PFSK-1 (cell line): ENCODE results near the gene SNX30.

Experiments
- FOXP2 ChIP-seq: optimal IDR thresholded peaks from 2 replicates; pipeline ENCODE3; 2011; ENCODE audit warnings: borderline replicate concordance, control low read depth, inconsistent platforms; ENCODE audit not compliant: insufficient read depth; ENCODE audit errors: extremely low read length, extremely low read depth
- POLR2AphosphoS5 ChIP-seq: IDR thresholded peaks from 2 replicates; pipeline ENCODE4 v1.6.1; 2012; ENCODE audit warnings: low read depth, mild to moderate bottlenecking, control low read depth, low read length, moderate library complexity
- REST ChIP-seq, 2 experiments: IDR thresholded peaks; 2 replicates each; pipeline versions ENCODE4 v1.6.1 to v1.8.0; 2011 to 2012; ENCODE audit warnings: low read depth in 2 of 2, low read length in 2 of 2, control low read depth in 1 of 2, inconsistent platforms in 1 of 2, mild to moderate bottlenecking in 1 of 2, moderate library complexity in 1 of 2; ENCODE audit not compliant: insufficient read depth in 1 of 2
- SIN3A ChIP-seq: IDR thresholded peaks from 2 replicates; pipeline ENCODE4 v1.6.1; 2012; ENCODE audit warnings: mild to moderate bottlenecking, low read length, moderate library complexity, borderline replicate concordance; ENCODE audit not compliant: insufficient read depth
- TAF1 ChIP-seq: IDR thresholded peaks from 2 replicates; pipeline ENCODE4 v1.6.1; 2012; ENCODE audit warnings: low read length, control low read depth, borderline replicate concordance; ENCODE audit not compliant: insufficient read depth

SNX30 gene

GRCh38 chr9:112789473-112789872, 38.9 kb downstream of the SNX30 start:
- no peak for TF ChIP-seq REST (IDR thresholded peaks at IDR 0.05; ENCODE audit: insufficient read depth in 1 of 2, low read depth in 2 of 2, low read length in 2 of 2)
- TF ChIP-seq FOXP2 = no peak
- TF ChIP-seq POLR2AphosphoS5 = no peak
- TF ChIP-seq SIN3A = no peak
- TF ChIP-seq TAF1 = no peak

- TF ChIP-seq REST (IDR thresholded peaks at IDR 0.05; ENCODE audit: insufficient read depth in 1 of 2, low read depth in 2 of 2, low read length in 2 of 2) (no peak), FOXP2 (no peak), SIN3A (no peak), TAF1 (no peak), POLR2AphosphoS5 (no peak)
Observed at GRCh38 chr9:112789891-112790774, 39.6 kb downstream of the SNX30 start.

- TF ChIP-seq REST (IDR thresholded peaks at IDR 0.05; ENCODE audit: insufficient read depth in 1 of 2, low read depth in 2 of 2, low read length in 2 of 2) (no peak), FOXP2 (no peak), TAF1 (no peak), POLR2AphosphoS5 (no peak), SIN3A (no peak)
Observed at GRCh38 chr9:112792670-112793069, 42.1 kb downstream of the SNX30 start.

GRCh38 chr9:112793213-112793810, 42.8 kb downstream of the SNX30 start:
- no peak for TF ChIP-seq POLR2AphosphoS5
- TF ChIP-seq TAF1 = no peak
- TF ChIP-seq FOXP2 = no peak
- TF ChIP-seq SIN3A = no peak
- no peak for TF ChIP-seq REST (IDR thresholded peaks at IDR 0.05; ENCODE audit: insufficient read depth in 1 of 2, low read depth in 2 of 2, low read length in 2 of 2)
